ENCODE results near the gene SLC18B1.

The SLC18B1 gene

GRCh38 chr6:132797951-132798868 lies at the start of gene SLC18B1:
SLC18B1 (minus strand) TSS chr6:132798637; CDS start chr6:132798456, 181 bp downstream.
- DNase-seq, result peak in 55 of 58 donors; percentile 15 to 83 (median 62)

- DNase-seq, result no peak
These were observed 45.0 kb upstream of the SLC18B1 start for GRCh38 chr6:132843316-132844035.

GRCh38 chr6:132841966-132842365 lies 43.5 kb upstream of the SLC18B1 start:
- no peak for DNase-seq

GRCh38 chr6:132832891-132833290 lies 34.5 kb upstream of the SLC18B1 start:
- no peak for DNase-seq

GRCh38 chr6:132830334-132830751 lies 31.9 kb upstream of the SLC18B1 start:
- peak in 10 of 58 donors; percentile 1 to 75 (median 13) for DNase-seq

GRCh38 chr6:132820629-132821381 lies 22.4 kb upstream of the SLC18B1 start:
- peak in 1 of 58 donors; percentile 1 for DNase-seq

GRCh38 chr6:132819405-132820161 lies 21.1 kb upstream of the SLC18B1 start:
- DNase-seq, result no peak

- DNase-seq, result no peak
These were observed 20.2 kb upstream of the SLC18B1 start for GRCh38 chr6:132818404-132819359.

- no peak for DNase-seq
These were observed 19.3 kb upstream of the SLC18B1 start for GRCh38 chr6:132817554-132818403.

GRCh38 chr6:132816660-132817059 lies 18.2 kb upstream of the SLC18B1 start:
- no peak for DNase-seq

- no peak for DNase-seq
These were observed 16.5 kb upstream of the SLC18B1 start for GRCh38 chr6:132814716-132815570.

GRCh38 chr6:132813173-132813856 lies 14.9 kb upstream of the SLC18B1 start:
- DNase-seq, result peak in 40 of 58 donors; percentile 2 to 76 (median 46)

GRCh38 chr6:132812756-132813172 lies 14.3 kb upstream of the SLC18B1 start:
- DNase-seq, result peak in 1 of 58 donors; percentile 24

GRCh38 chr6:132812255-132812732 lies 13.9 kb upstream of the SLC18B1 start:
- peak in 2 of 58 donors; percentile 1 to 29 for DNase-seq

GRCh38 chr6:132811276-132811675 lies 12.8 kb upstream of the SLC18B1 start:
- no peak for DNase-seq

GRCh38 chr6:132805548-132805947 lies 7.1 kb upstream of the SLC18B1 start:
- no peak for DNase-seq

- no peak for DNase-seq
These were observed 5.8 kb upstream of the SLC18B1 start for GRCh38 chr6:132804251-132804650.
